WTC11 (cell line): ENCODE results near the gene PTPRC.

ENCODE experiments used
- TF ChIP-seq, protein P1 (sequence below): sonication (generic); formaldehyde crosslinking; IDR thresholded peaks from 2 replicates; pipeline ENCODE4 v1.8.1; 2023; ENCODE audit warnings: mild to moderate bottlenecking, missing genetic modification reagents
- TF ChIP-seq, protein P2 (sequence below): fragments of 200-600 bp; IDR thresholded peaks from 2 replicates; pipeline ENCODE4 v1.8.0; 2022; ENCODE audit warnings: antibody characterized with exemption

DNA sequence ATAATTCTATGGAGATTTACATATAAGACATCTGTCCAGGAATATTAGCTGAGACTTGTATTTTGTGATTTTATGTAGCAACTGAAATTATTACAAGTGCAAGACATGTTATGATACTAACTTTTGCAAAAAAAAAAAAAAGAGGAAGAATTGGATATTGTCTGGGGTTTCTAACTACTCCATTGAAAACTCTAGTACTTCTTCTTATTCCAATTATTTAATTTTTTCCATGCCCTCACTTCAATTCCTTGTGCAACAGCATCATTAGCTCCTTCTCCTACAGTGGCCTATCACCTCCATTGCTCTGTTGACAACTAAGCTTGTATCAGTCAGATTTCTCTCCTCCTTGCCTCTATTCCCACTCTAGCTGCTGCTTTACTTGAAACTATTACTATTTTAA, 126.6 kb downstream of the PTPRC start:
- TF ChIP-seq, protein P1, sequence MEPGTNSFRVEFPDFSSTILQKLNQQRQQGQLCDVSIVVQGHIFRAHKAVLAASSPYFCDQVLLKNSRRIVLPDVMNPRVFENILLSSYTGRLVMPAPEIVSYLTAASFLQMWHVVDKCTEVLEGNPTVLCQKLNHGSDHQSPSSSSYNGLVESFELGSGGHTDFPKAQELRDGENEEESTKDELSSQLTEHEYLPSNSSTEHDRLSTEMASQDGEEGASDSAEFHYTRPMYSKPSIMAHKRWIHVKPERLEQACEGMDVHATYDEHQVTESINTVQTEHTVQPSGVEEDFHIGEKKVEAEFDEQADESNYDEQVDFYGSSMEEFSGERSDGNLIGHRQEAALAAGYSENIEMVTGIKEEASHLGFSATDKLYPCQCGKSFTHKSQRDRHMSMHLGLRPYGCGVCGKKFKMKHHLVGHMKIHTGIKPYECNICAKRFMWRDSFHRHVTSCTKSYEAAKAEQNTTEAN (CRISPR knock-in tag), result no peak
- TF ChIP-seq, protein P2, sequence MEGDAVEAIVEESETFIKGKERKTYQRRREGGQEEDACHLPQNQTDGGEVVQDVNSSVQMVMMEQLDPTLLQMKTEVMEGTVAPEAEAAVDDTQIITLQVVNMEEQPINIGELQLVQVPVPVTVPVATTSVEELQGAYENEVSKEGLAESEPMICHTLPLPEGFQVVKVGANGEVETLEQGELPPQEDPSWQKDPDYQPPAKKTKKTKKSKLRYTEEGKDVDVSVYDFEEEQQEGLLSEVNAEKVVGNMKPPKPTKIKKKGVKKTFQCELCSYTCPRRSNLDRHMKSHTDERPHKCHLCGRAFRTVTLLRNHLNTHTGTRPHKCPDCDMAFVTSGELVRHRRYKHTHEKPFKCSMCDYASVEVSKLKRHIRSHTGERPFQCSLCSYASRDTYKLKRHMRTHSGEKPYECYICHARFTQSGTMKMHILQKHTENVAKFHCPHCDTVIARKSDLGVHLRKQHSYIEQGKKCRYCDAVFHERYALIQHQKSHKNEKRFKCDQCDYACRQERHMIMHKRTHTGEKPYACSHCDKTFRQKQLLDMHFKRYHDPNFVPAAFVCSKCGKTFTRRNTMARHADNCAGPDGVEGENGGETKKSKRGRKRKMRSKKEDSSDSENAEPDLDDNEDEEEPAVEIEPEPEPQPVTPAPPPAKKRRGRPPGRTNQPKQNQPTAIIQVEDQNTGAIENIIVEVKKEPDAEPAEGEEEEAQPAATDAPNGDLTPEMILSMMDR, result no peak
